Hepatocyte (in vitro differentiated cells): ENCODE measurements around the gene PGPEP1. TPM values are rescaled to one million over a fixed set of nuclear protein-coding genes. Genes with fewer than 3 reads are reported as not detected.
"Not testable (repeated sequence)": the region's sequence is repeated elsewhere in the genome, so short reads cannot be mapped to it uniquely, and the experiment has no call there.

ENCODE experiments used
- DNase-seq: peaks from one replicate; pipeline ENCODE4 v3.0.0-alpha.2; 2016; ENCODE audit warnings: low spot score
- H2AFZ ChIP-seq: fragments of 200-600 bp; sonication (generic); 2 replicates; pipeline ENCODE4 v1.6.0; 2016; ENCODE audit warnings: antibody characterized with exemption, mild to moderate bottlenecking
- H3K27ac ChIP-seq: fragments of 200-600 bp; sonication (generic); 2 replicates; pipeline ENCODE4 v1.5.1; 2016; ENCODE audit warnings: mild to moderate bottlenecking
- H3K27me3 ChIP-seq: fragments of 200-600 bp; sonication (generic); 2 replicates; pipeline ENCODE4 v1.6.1; 2016
- H3K36me3 ChIP-seq: fragments of 200-600 bp; sonication (generic); replicated peaks from 2 replicates; pipeline ENCODE4 v1.5.1; 2016; ENCODE audit warnings: low read depth; ENCODE audit not compliant: insufficient read depth
- H3K4me1 ChIP-seq: fragments of 200-600 bp; sonication (generic); 2 replicates; pipeline ENCODE4 v1.5.1; 2016; ENCODE audit warnings: mild to moderate bottlenecking, moderate library complexity; ENCODE audit not compliant: insufficient read depth
- H3K4me2 ChIP-seq: fragments of 200-600 bp; sonication (generic); 2 replicates; pipeline ENCODE4 v1.6.0; 2016
- H3K4me3 ChIP-seq: fragments of 200-600 bp; sonication (generic); 2 replicates; pipeline ENCODE4 v1.5.1; 2016; ENCODE audit warnings: mild to moderate bottlenecking
- H3K79me2 ChIP-seq: fragments of 200-600 bp; sonication (generic); 2 replicates; pipeline ENCODE4 v1.6.0; 2017; ENCODE audit warnings: mild to moderate bottlenecking
- H3K9me2 ChIP-seq: fragments of 200-600 bp; sonication (generic); replicated peaks from 2 replicates; pipeline ENCODE4 v1.6.0; 2017; ENCODE audit warnings: mild to moderate bottlenecking; ENCODE audit not compliant: insufficient read depth
- H3K9me3 ChIP-seq: fragments of 200-600 bp; sonication (generic); 2 replicates; pipeline ENCODE4 v1.5.1; 2016; ENCODE audit warnings: low read depth, mild to moderate bottlenecking
- H4K20me1 ChIP-seq: fragments of 200-600 bp; sonication (generic); 2 replicates; pipeline ENCODE4 v1.6.0; 2016; ENCODE audit warnings: mild to moderate bottlenecking; ENCODE audit not compliant: insufficient read depth, poor library complexity, severe bottlenecking
- CTCF ChIP-seq: fragments of 200-600 bp; sonication (generic); IDR thresholded peaks from 2 replicates; pipeline ENCODE4 v1.5.1; 2016; ENCODE audit warnings: antibody characterized with exemption, mild to moderate bottlenecking; ENCODE audit not compliant: poor library complexity
- EZH2 ChIP-seq: fragments of 200-600 bp; sonication (generic); IDR thresholded peaks from 2 replicates; pipeline ENCODE4 v1.6.1; 2016; ENCODE audit warnings: antibody characterized with exemption, mild to moderate bottlenecking, borderline replicate concordance
- EZH2phosphoT487 ChIP-seq: fragments of 200-600 bp; sonication (generic); IDR thresholded peaks from one replicate; pipeline ENCODE4 v1.6.1; 2018; ENCODE audit warnings: antibody characterized with exemption, mild to moderate bottlenecking, low read depth, moderate library complexity; ENCODE audit not compliant: unreplicated experiment, severe bottlenecking
- WGBS: methylation state at CpG from one replicate; pipeline ENCODE4 v1.1.6; 2016; ENCODE audit warnings: low lambda C conversion rate; ENCODE audit errors: missing lambda C conversion rate; 5-methylcytosine and 5-hydroxymethylcytosine counted together
- polyA plus RNA-seq: library from polyadenylated mRNA; unstranded; fragments of >200 nt; fragmentation: Nextera tagmentation; extraction: Ambion mirVana; gene quantifications from 2 replicates; pipeline ENCODE4 v1.2.1, GENCODE V29; 2016
- total RNA-seq: library from RNA; depleted of rRNA; stranded (reverse); fragments of >200 nt; gene quantifications from 2 replicates; pipeline ENCODE4 v1.2.3, GENCODE V29; 2014

Gene PGPEP1
- total and polyA plus RNA-seq, 2 experiments from 2014 or later = 26.8 to 36.1 TPM

- Histone ChIP-seq H3K4me2 (no peak overlapping the region), H3K36me3 (peaks cover 3% of the 10 kb centered on the region), H3K4me3 (no peak overlapping the region), H2AFZ (no peak overlapping the region), H3K9me2 (no peaks in the 10 kb centered on the region), H3K27ac (no peak overlapping the region), H3K27me3 (no peaks in the 10 kb centered on the region), H3K9me3 (no peaks in the 10 kb centered on the region), H4K20me1 (no peaks in the 10 kb centered on the region), H3K79me2 (peaks cover 3% of the 10 kb centered on the region), H3K4me1 (no peaks in the 10 kb centered on the region)
- DNase-seq = no peak
- TF ChIP-seq EZH2 (no peak), CTCF (no peak), EZH2phosphoT487 (no peak)
- WGBS = 94% methylated on average over 8 of the region's 8 CpGs
Observed at GRCh38 chr19:18353378-18354005, 13.1 kb downstream of the PGPEP1 start.

- H3K9me3 ChIP-seq, H2AFZ ChIP-seq, H3K9me2 ChIP-seq, H3K4me1 ChIP-seq, H3K4me2 ChIP-seq, H4K20me1 ChIP-seq, H3K79me2 ChIP-seq, H3K4me3 ChIP-seq, H3K36me3 ChIP-seq, H3K27me3 ChIP-seq, H3K27ac ChIP-seq, DNase-seq: not testable (repeated sequence)
- 99% methylated on average over 7 of the region's 7 CpGs for WGBS
Observed at GRCh38 chr19:18354743-18355142, 14.3 kb downstream of the PGPEP1 start.

GRCh38 chr19:18357041-18357440, 16.6 kb downstream of the PGPEP1 start:
- no peak overlapping the region for H3K4me2 ChIP-seq
- H2AFZ ChIP-seq = no peak overlapping the region
- no peaks in the 10 kb centered on the region for H4K20me1 ChIP-seq
- H3K27ac ChIP-seq = no peak overlapping the region
- H3K9me3 ChIP-seq = no peaks in the 10 kb centered on the region
- no peak for TF ChIP-seq EZH2phosphoT487
- TF ChIP-seq EZH2 = no peak
- TF ChIP-seq CTCF = no peak
- H3K4me3 ChIP-seq = no peak overlapping the region
- H3K27me3 ChIP-seq = no peaks in the 10 kb centered on the region
- WGBS = 93% methylated on average over 3 of the region's 3 CpGs
- no peaks in the 10 kb centered on the region for H3K9me2 ChIP-seq
- H3K79me2 ChIP-seq = no peaks in the 10 kb centered on the region
- H3K4me1 ChIP-seq = no peaks in the 10 kb centered on the region
- H3K36me3 ChIP-seq = peaks cover 3% of the 10 kb centered on the region
- no peak for DNase-seq

- Histone ChIP-seq H4K20me1 (no peaks in the 10 kb centered on the region), H3K36me3 (peaks cover 3% of the 10 kb centered on the region), H3K9me3 (no peaks in the 10 kb centered on the region), H3K27ac (peak overlapping the region; percentile 98), H3K4me2 (no peak overlapping the region), H2AFZ (no peak overlapping the region), H3K79me2 (peaks cover 4% of the 10 kb centered on the region), H3K27me3 (no peaks in the 10 kb centered on the region), H3K4me3 (no peak overlapping the region), H3K9me2 (no peaks in the 10 kb centered on the region), H3K4me1 (peaks cover 23% of the 10 kb centered on the region)
- DNase-seq = no peak
- WGBS = 88% methylated on average over 8 of the region's 8 CpGs
- no peak for TF ChIP-seq EZH2
- TF ChIP-seq EZH2phosphoT487 = no peak
- TF ChIP-seq CTCF = no peak
Observed at GRCh38 chr19:18361646-18362045, 21.2 kb downstream of the PGPEP1 start.
